ENCODE measurements around the gene NDUFA7.

- TF ChIP-seq, protein P1, sequence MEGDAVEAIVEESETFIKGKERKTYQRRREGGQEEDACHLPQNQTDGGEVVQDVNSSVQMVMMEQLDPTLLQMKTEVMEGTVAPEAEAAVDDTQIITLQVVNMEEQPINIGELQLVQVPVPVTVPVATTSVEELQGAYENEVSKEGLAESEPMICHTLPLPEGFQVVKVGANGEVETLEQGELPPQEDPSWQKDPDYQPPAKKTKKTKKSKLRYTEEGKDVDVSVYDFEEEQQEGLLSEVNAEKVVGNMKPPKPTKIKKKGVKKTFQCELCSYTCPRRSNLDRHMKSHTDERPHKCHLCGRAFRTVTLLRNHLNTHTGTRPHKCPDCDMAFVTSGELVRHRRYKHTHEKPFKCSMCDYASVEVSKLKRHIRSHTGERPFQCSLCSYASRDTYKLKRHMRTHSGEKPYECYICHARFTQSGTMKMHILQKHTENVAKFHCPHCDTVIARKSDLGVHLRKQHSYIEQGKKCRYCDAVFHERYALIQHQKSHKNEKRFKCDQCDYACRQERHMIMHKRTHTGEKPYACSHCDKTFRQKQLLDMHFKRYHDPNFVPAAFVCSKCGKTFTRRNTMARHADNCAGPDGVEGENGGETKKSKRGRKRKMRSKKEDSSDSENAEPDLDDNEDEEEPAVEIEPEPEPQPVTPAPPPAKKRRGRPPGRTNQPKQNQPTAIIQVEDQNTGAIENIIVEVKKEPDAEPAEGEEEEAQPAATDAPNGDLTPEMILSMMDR (conservative IDR thresholded peaks at IDR 0.05 in 1 of 2, IDR thresholded peaks at IDR 0.05 in 1 of 2; ENCODE audit: low read depth in 1 of 2, low read length in 2 of 2): no peak
- no peak for TF ChIP-seq EZH2 (IDR thresholded peaks at IDR 0.05; ENCODE audit: low read length, missing control alignments)
Observed at GRCh38 chr19:8261347-8261746, 59.8 kb downstream of the NDUFA7 start.

All from fibroblast of lung (primary cell).